Measurements from ENCODE around the gene TXNDC11.

TXNDC11 gene

GRCh38 chr16:11674818-11675560, 67.7 kb downstream of the TXNDC11 start:
- no peak for DNase-seq (ENCODE audit: low read depth in 3 of 3)

GRCh38 chr16:11674001-11674817, 68.4 kb downstream of the TXNDC11 start:
- DNase-seq (ENCODE audit: low read depth in 3 of 3): no peak

- no peak for DNase-seq (ENCODE audit: low read depth in 3 of 3)
These were observed 69.3 kb downstream of the TXNDC11 start for GRCh38 chr16:11673091-11674000.

GRCh38 chr16:11672206-11673090, 70.2 kb downstream of the TXNDC11 start:
- no peak for DNase-seq (ENCODE audit: low read depth in 3 of 3)

GRCh38 chr16:11671676-11672075, 71.0 kb downstream of the TXNDC11 start:
- no peak for DNase-seq (ENCODE audit: low read depth in 3 of 3)

GRCh38 chr16:11671271-11671670, 71.4 kb downstream of the TXNDC11 start:
- no peak for DNase-seq (ENCODE audit: low read depth in 3 of 3)

- no peak for DNase-seq (ENCODE audit: low read depth in 3 of 3)
These were observed 72.2 kb downstream of the TXNDC11 start for GRCh38 chr16:11670171-11671131.

GRCh38 chr16:11669380-11670146, 73.1 kb downstream of the TXNDC11 start:
- no peak for DNase-seq (ENCODE audit: low read depth in 3 of 3)

GRCh38 chr16:11668623-11669379, 73.9 kb downstream of the TXNDC11 start:
- no peak for DNase-seq (ENCODE audit: low read depth in 3 of 3)

- DNase-seq (ENCODE audit: low read depth in 3 of 3): peak; percentile 72 to 86 (median 74)
These were observed 74.6 kb downstream of the TXNDC11 start, which contains the start of gene SNN for GRCh38 chr16:11667824-11668622. SNN (plus strand) TSS chr16:11668455; CDS start chr16:11676060, 7,605 bp downstream.

GRCh38 chr16:11667221-11667823, 75.3 kb downstream of the TXNDC11 start:
- DNase-seq (ENCODE audit: low read depth in 3 of 3): no peak

- DNase-seq (ENCODE audit: low read depth in 3 of 3): no peak
These were observed 76.3 kb downstream of the TXNDC11 start for GRCh38 chr16:11666103-11667055.

GRCh38 chr16:11665071-11665491, 77.6 kb downstream of the TXNDC11 start:
- DNase-seq (ENCODE audit: low read depth in 3 of 3): peak in 1 of 3 donors; percentile 27

- DNase-seq (ENCODE audit: low read depth in 3 of 3): no peak
These were observed 80.1 kb downstream of the TXNDC11 start for GRCh38 chr16:11662582-11662981.

- DNase-seq (ENCODE audit: low read depth in 3 of 3): no peak
These were observed 82.1 kb downstream of the TXNDC11 start for GRCh38 chr16:11660565-11660964.
